HG02759 (cell line): ENCODE data around the gene KIF12.
"Not testable (repeated sequence)": the region's sequence is repeated elsewhere in the genome, so short reads cannot be mapped to it uniquely, and the experiment has no call there.

Experiments used
- ATAC-seq: cut with Tn5 transposase; IDR thresholded peaks from one replicate; pipeline ENCODE4 v1.9.1; 2021; ENCODE audit warnings: mild to moderate bottlenecking, moderate library complexity; ENCODE audit not compliant: unreplicated experiment

The KIF12 gene

GRCh38 chr9:114086009-114086408, 13.1 kb downstream of the KIF12 start:
- ATAC-seq, result no peak

GRCh38 chr9:114085387-114085789, 13.7 kb downstream of the KIF12 start:
- no peak for ATAC-seq

GRCh38 chr9:114084282-114085073, 14.6 kb downstream of the KIF12 start:
- ATAC-seq, result no peak

GRCh38 chr9:114083666-114084065, 15.4 kb downstream of the KIF12 start:
- ATAC-seq, result no peak

GRCh38 chr9:114082763-114083412, 16.2 kb downstream of the KIF12 start:
- not testable (repeated sequence) for ATAC-seq

- peak; percentile 85 for ATAC-seq
Measured at GRCh38 chr9:114082017-114082762, 16.9 kb downstream of the KIF12 start.

GRCh38 chr9:114081441-114082016, 17.6 kb downstream of the KIF12 start:
- ATAC-seq, result no peak

- ATAC-seq, result no peak
Measured at GRCh38 chr9:114080773-114081440, 18.2 kb downstream of the KIF12 start.

GRCh38 chr9:114080195-114080772, 18.8 kb downstream of the KIF12 start:
- ATAC-seq, result no peak

- ATAC-seq, result no peak
Measured at GRCh38 chr9:114078781-114079156, 20.3 kb downstream of the KIF12 start.

- no peak for ATAC-seq
Measured at GRCh38 chr9:114078021-114078780, 20.9 kb downstream of the KIF12 start, which contains the start of gene AMBP. AMBP (minus strand) TSS chr9:114078300; CDS start chr9:114078209, 91 bp downstream.

- ATAC-seq, result no peak
Measured at GRCh38 chr9:114077162-114077837, 21.8 kb downstream of the KIF12 start.

GRCh38 chr9:114076237-114077161, 22.6 kb downstream of the KIF12 start:
- ATAC-seq, result no peak

- ATAC-seq, result no peak
Measured at GRCh38 chr9:114075602-114076001, 23.5 kb downstream of the KIF12 start.

GRCh38 chr9:114072184-114073140, 26.6 kb downstream of the KIF12 start:
- no peak for ATAC-seq

GRCh38 chr9:114071197-114071795, 27.8 kb downstream of the KIF12 start:
- ATAC-seq, result no peak
